BLaER1 treated with 17β-estradiol and CSF1 and Interleukin-3, amounts not matched to agents 10 nM and 100 nM (cell line): ENCODE data around the gene GRID1.
"Not testable (repeated sequence)": the region's sequence is repeated elsewhere in the genome, so short reads cannot be mapped to it uniquely, and the experiment has no call there.

Experiments used
- H3K27ac ChIP-seq, 11 experiments: shearing (Covaris generic); formaldehyde crosslinking; 2 replicates each; pipeline ENCODE4 v1.8.1; 2022
- H3K27me3 ChIP-seq, 11 experiments: shearing (Covaris generic); formaldehyde crosslinking; 2 replicates each; pipeline ENCODE4 v1.8.1; 2022
- H3K36me3 ChIP-seq, 11 experiments: shearing (Covaris generic); formaldehyde crosslinking; 2 replicates each; pipeline ENCODE4 v1.8.1; 2022
- H3K4me1 ChIP-seq, 10 experiments: shearing (Covaris generic); formaldehyde crosslinking; 2 replicates each; pipeline ENCODE4 v1.8.1; 2022
- H3K4me2 ChIP-seq, 11 experiments: shearing (Covaris generic); formaldehyde crosslinking; 2 replicates each; pipeline ENCODE4 v1.8.1; 2022
- H3K4me3 ChIP-seq, 10 experiments: shearing (Covaris generic); formaldehyde crosslinking; 2 replicates each; pipeline ENCODE4 v1.8.1; 2022
- H3K9ac ChIP-seq, 11 experiments: shearing (Covaris generic); formaldehyde crosslinking; 2 replicates each; pipeline ENCODE4 v1.8.1; 2022
- H3K9me3 ChIP-seq, 11 experiments: shearing (Covaris generic); formaldehyde crosslinking; replicated peaks in 1 of 11; 2 replicates each; pipeline ENCODE4 v1.8.1; 2022
- H4K20me1 ChIP-seq, 11 experiments: shearing (Covaris generic); formaldehyde crosslinking; 2 replicates each; pipeline ENCODE4 v1.8.1; 2022
- Cebpa-rat ChIP-seq, 11 experiments: shearing (Covaris generic); IDR thresholded peaks; 2 replicates each; pipeline ENCODE4 v1.8.1; 2022

Gene GRID1

DNA sequence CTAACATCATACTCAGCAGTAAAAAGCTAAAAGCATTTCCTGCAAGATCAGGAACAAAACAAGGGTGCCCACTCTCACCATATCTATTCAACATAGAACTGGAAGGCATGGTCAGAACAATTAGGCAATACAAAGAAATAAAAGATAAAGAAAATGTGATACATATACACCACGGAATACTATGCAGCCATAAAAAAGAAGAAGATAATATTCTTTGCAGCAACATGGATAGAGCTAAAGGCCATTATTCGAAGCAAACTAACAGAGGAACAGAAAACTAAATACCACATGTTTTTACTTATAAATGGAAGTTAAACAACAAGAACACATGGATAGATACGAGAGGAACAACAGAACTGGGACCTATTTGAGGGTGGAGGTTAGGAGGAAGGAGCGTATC is 652.7 kb downstream of the GRID1 start:
- H3K9ac ChIP-seq: no peak overlapping the region
- H3K4me1 ChIP-seq: no peaks in the 10 kb centered on the region
- no peak overlapping the region for H3K4me3 ChIP-seq
- H3K4me2 ChIP-seq: no peak overlapping the region
- no peak overlapping the region for H3K27ac ChIP-seq
- no peaks in the 10 kb centered on the region for H3K36me3 ChIP-seq
- H4K20me1 ChIP-seq: no peaks in the 10 kb centered on the region
- peaks cover 0 to 9% (median 0%) of the 10 kb centered on the region in 11 experiments; a peak in 4 of 22 replicates for H3K9me3 ChIP-seq
- TF ChIP-seq Cebpa-rat (IDR thresholded peaks at IDR 0.05): no peak
- H3K27me3 ChIP-seq: no peaks in the 10 kb centered on the region

DNA sequence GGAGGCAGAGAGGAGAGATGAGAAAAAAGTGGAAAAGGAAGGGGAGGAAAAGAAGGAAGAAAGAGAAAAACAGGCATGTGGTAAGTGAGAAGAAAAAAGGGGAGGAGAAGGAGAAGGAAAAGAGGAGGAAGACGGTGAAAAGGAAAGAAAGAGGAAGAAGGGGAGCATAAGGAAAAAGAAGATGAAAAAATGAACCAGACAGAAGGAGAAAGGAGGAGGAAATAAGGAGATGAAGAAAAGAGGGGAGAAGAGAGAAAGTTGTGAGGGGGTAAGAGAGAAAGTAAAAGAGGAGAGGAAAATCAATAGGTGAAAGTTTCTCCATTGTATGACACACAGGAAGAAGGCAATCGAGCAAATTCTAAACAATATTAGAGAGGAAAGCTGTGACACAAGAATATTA is 663.8 kb downstream of the GRID1 start:
- no peak for TF ChIP-seq Cebpa-rat (IDR thresholded peaks at IDR 0.05)
- Histone ChIP-seq H3K27ac (no peak overlapping the region), H3K27me3 (no peaks in the 10 kb centered on the region), H3K9ac (no peak overlapping the region), H3K4me1 (no peaks in the 10 kb centered on the region), H3K4me2 (no peak overlapping the region), H4K20me1 (no peaks in the 10 kb centered on the region), H3K4me3 (no peak overlapping the region), H3K36me3 (no peaks in the 10 kb centered on the region), H3K9me3 (no peaks in the 10 kb centered on the region)

DNA sequence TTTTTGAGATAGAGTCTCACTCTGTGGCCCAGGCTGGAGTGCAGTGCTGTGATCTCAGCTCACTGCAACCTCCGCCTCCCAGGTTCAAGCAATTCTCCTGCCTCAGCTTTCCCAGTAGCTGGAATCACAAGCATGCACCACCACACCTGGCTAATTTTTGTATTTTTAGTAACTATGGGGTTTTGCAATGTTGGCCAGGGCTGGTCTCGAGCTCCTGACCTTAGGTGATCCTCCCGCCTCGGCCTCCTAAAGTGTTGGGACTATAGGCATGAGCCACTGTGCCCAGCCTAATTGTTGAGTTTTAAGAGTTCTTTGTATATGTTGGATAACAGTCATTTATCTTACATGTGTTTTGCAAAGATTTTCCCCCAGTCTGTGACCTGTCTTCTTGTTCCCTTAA is 667.5 kb downstream of the GRID1 start:
- H3K36me3 ChIP-seq, H3K27me3 ChIP-seq, H3K9ac ChIP-seq, H3K4me3 ChIP-seq, H3K4me1 ChIP-seq, H4K20me1 ChIP-seq, H3K27ac ChIP-seq, H3K9me3 ChIP-seq, H3K4me2 ChIP-seq: not testable (repeated sequence)

DNA sequence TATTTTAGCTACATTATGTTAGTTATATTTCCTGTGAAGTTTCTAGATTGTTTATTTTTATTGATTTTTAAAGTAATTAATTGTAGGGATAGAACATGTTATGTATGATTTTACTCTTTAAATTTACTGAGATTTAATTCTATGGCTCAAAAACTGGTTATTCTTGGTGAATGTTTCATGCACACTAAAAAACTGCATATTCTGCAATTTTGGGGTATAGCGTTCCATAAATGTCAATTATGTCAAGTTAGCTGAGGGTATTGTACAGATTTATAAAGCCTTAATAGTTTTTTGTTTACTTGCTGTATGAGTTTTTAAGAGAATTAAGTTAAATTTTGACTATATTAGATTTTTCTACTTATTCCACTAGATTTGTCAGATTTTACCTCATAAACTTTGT is 669.7 kb downstream of the GRID1 start:
- Histone ChIP-seq H3K4me3 (no peak overlapping the region), H3K9ac (no peak overlapping the region), H3K9me3 (no peaks in the 10 kb centered on the region), H3K4me1 (no peaks in the 10 kb centered on the region), H3K27ac (no peak overlapping the region), H3K27me3 (no peaks in the 10 kb centered on the region), H3K4me2 (no peak overlapping the region), H3K36me3 (no peaks in the 10 kb centered on the region), H4K20me1 (no peaks in the 10 kb centered on the region)
- no peak for TF ChIP-seq Cebpa-rat (IDR thresholded peaks at IDR 0.05)

DNA sequence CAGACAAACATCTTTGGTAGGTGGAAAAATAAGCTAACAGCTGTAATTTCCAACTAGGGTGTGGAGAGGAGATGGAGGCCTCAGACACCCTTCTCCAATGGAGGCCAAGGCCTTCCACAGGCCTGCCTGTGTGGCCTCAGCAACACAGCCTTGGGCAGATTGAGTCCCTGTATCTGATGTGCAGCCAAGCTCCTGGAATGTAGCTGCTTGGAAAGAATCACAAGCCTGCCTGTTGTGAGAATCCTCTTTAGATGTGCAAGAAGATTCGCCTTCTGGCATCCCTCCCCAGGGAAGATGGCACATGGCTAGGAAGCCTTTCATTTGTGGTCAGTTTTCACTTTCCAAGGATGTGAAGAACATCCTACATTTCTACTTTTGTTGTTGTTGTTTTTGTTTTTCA is 684.0 kb downstream of the GRID1 start:
- Histone ChIP-seq H3K9me3 (no peaks in the 10 kb centered on the region), H3K27me3 (no peaks in the 10 kb centered on the region)

DNA sequence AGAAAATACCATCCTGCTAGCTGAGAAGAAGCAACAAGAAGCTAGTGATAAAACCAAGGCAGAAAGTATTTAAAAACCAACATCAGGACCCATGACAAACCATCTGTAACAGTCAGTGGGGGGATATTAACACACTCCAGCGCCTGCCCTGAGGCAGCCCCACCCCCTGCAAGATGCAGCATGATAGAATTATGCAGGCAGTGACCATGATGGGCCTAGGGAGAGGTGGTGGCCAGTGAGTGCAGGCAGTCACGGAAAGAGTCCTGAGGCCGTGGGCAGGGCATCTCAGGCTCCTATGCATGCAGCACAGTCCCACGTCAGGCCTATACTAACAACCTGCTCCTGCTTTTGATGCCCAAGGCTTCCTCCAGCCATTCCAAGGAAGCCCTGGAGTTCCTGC is 686.9 kb downstream of the GRID1 start:
- Histone ChIP-seq H3K27me3 (no peaks in the 10 kb centered on the region), H3K9ac (no peak overlapping the region), H3K4me3 (no peak overlapping the region), H3K36me3 (no peaks in the 10 kb centered on the region), H4K20me1 (no peaks in the 10 kb centered on the region; a peak in 1 of 22 replicates), H3K4me1 (no peaks in the 10 kb centered on the region), H3K4me2 (no peak overlapping the region), H3K9me3 (no peaks in the 10 kb centered on the region), H3K27ac (no peak overlapping the region)
- no peak for TF ChIP-seq Cebpa-rat (IDR thresholded peaks at IDR 0.05)

More for the DNA sequence above, 684.0 kb downstream of the GRID1 start:
- Histone ChIP-seq H3K9ac (no peak overlapping the region), H3K36me3 (no peaks in the 10 kb centered on the region), H3K4me2 (no peak overlapping the region), H4K20me1 (no peaks in the 10 kb centered on the region; a peak in 1 of 22 replicates), H3K4me1 (no peaks in the 10 kb centered on the region), H3K4me3 (no peak overlapping the region), H3K27ac (no peak overlapping the region)
- no peak for TF ChIP-seq Cebpa-rat (IDR thresholded peaks at IDR 0.05)

DNA sequence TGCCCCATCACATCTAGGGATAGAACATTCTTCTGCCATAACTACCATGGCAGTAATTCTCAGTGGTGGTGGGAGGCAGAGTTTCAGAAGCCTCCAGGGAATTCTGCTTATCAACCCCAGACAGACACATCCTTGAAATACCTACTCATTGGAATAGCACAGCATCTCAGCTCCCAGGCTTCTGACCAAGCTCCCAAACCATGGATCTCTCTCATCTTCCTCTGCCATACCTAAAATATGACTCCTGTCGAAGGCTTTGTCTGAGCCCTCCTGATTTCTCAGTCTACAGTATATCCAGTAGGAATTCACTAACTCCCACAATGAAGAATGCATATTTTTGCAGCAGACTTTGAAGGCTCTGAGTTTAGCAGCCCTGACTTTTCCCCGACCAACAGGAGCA is 687.5 kb downstream of the GRID1 start:
- Histone ChIP-seq H3K9me3 (no peaks in the 10 kb centered on the region), H3K4me2 (no peak overlapping the region), H3K4me1 (no peaks in the 10 kb centered on the region), H3K36me3 (no peaks in the 10 kb centered on the region), H3K9ac (no peak overlapping the region), H3K27me3 (no peaks in the 10 kb centered on the region), H3K4me3 (no peak overlapping the region), H4K20me1 (no peaks in the 10 kb centered on the region; a peak in 1 of 22 replicates), H3K27ac (no peak overlapping the region)
- no peak for TF ChIP-seq Cebpa-rat (IDR thresholded peaks at IDR 0.05)

DNA sequence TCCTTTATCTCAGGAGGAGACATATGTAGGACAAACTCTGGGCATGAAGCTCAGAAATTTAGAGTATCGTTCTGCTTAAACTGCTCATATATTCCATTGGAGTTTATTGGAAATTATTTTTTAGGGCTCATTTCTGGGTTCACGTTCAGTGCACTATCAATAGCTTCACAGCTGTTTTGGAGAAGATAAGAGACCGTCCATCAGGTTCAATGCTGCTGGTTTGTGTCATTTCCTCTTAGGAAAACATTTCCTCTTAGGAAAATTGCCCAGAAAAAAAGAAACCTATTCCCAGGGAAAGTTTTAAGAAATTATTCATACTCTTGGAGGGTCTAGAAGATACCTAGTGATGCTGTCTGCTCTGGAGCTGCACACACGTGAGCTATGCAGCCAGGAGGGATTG is 691.7 kb downstream of the GRID1 start:
- H3K4me1 ChIP-seq: no peaks in the 10 kb centered on the region
- no peaks in the 10 kb centered on the region for H4K20me1 ChIP-seq
- no peak overlapping the region for H3K27ac ChIP-seq
- no peak overlapping the region for H3K4me3 ChIP-seq
- H3K9me3 ChIP-seq: peaks cover 10 to 17% (median 13%) of the 10 kb centered on the region in 11 experiments; a peak in 20 of 22 replicates
- no peak overlapping the region for H3K9ac ChIP-seq
- H3K27me3 ChIP-seq: no peaks in the 10 kb centered on the region
- no peaks in the 10 kb centered on the region for H3K36me3 ChIP-seq
- no peak overlapping the region for H3K4me2 ChIP-seq
- TF ChIP-seq Cebpa-rat (IDR thresholded peaks at IDR 0.05): no peak

DNA sequence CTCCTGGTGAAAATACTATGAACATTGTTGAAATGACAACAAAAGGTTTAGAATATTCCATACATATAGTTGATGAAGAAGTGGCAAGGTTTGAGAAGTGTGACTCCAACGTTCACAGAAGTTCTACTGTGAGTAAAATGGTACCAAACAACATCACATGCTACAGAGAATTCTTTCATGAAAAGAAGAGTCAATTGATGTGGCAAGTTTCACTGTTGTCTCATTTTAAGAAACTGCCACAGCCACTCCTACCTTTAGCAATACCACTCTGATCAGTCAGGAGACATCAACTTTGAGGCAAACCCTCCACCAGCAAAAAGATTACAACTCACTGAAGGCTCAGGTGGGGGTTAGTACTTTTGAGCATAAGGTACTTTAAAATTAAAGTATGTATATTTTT is 693.3 kb downstream of the GRID1 start:
- no peak overlapping the region for H3K4me3 ChIP-seq
- H3K27me3 ChIP-seq: no peaks in the 10 kb centered on the region
- no peaks in the 10 kb centered on the region for H3K36me3 ChIP-seq
- H3K9me3 ChIP-seq: peaks cover 10 to 17% (median 13%) of the 10 kb centered on the region in 11 experiments; a peak in 20 of 22 replicates
- no peaks in the 10 kb centered on the region for H3K4me1 ChIP-seq
- H3K9ac ChIP-seq: no peak overlapping the region
- no peak for TF ChIP-seq Cebpa-rat (IDR thresholded peaks at IDR 0.05)
- no peak overlapping the region for H3K27ac ChIP-seq
- no peak overlapping the region for H3K4me2 ChIP-seq
- no peaks in the 10 kb centered on the region for H4K20me1 ChIP-seq

DNA sequence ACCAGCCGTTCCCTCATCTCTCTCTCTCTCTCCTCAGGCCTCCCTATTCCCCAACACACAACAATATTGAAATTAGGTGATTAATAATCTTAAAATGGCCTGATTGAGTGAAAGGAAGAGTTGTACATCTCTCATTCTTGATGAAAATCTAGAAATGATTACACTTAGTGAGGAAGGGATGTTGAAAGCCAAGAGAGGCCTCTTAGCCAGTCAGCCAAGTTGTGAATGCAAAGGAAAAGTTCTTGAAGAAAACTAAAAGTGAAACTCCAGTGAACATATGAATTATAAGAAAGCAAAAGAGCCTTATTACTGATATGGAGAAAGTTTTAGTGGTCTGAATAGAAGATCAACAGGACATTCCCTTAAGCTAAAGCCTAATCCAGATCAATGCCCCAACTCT is 695.1 kb downstream of the GRID1 start:
- Histone ChIP-seq H3K36me3 (no peaks in the 10 kb centered on the region), H3K4me1 (no peaks in the 10 kb centered on the region)

More for the DNA sequence above, 695.1 kb downstream of the GRID1 start:
- Histone ChIP-seq H4K20me1 (no peaks in the 10 kb centered on the region), H3K27ac (no peak overlapping the region), H3K9me3 (peaks cover 10 to 17% (median 13%) of the 10 kb centered on the region in 11 experiments; a peak in 20 of 22 replicates), H3K4me3 (no peak overlapping the region), H3K4me2 (no peak overlapping the region), H3K9ac (no peak overlapping the region), H3K27me3 (no peaks in the 10 kb centered on the region)
- TF ChIP-seq Cebpa-rat (IDR thresholded peaks at IDR 0.05): no peak
